HG02885 (cell line): ENCODE results near the gene CADM2.

Experiments used
- ATAC-seq: cut with Tn5 transposase; IDR thresholded peaks from one replicate; pipeline ENCODE4 v1.9.1; 2021; ENCODE audit warnings: mild to moderate bottlenecking; ENCODE audit not compliant: unreplicated experiment, poor library complexity

The CADM2 gene

GRCh38 chr3:84983490-84983889, 24.7 kb downstream of the CADM2 start:
- no peak for ATAC-seq

GRCh38 chr3:84984429-84984828, 25.6 kb downstream of the CADM2 start:
- ATAC-seq = no peak

DNA sequence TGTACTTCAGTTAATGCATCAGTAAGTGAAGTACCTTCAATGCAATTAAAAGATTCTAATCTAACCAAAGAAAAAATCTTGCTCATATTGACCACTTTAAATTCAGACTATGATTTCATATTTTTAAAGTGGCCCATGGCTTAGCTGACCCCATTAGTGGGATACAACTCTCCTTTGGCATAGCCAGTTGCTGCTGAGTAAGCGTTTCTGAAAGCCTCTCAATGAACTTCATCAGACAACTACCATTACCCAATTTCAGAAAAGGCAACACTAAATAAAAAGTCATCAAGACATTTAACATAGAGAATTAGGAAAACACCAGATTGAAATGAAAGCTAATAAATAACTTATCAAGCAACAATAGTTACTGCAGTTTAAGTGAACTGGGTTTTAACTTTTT, 27.0 kb downstream of the CADM2 start:
- ATAC-seq = no peak

DNA sequence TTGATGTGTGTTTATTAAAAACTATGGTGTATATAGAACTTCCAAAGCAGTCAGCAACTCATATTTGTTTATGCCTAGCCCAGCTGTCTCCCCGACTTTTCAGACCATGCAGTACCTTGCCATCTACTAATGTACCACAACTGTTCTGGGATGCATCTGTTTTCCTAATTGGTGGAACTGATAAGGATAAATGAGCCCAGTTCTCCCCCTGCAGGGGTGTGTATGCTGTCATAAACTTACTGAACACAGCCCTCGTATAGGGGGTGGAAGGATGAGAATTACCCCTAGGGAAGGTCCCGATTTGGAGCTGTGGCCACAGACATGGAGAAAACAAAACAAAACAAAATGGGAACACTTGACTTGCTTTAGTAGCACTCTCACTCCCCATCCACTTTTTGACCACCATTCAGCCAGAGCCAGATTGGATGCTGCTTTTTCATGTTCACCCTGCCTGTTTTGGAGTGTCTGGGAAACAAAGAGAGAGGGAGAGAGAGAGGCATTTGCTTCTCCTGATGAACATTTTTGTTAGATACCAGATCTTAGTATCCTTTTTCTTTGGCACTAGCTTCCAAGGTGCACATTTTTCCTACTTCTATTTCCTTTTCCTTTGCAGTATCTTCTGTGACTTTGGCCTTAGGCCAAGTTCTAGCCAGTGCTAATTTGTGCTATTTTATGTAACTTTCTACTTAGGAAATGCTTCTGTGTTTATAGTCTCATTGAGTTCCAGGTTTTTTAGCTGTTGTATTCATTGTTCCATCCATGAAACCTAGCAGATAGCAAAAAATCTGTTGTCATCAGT, 29.1 kb downstream of the CADM2 start:
- ATAC-seq = no peak

DNA sequence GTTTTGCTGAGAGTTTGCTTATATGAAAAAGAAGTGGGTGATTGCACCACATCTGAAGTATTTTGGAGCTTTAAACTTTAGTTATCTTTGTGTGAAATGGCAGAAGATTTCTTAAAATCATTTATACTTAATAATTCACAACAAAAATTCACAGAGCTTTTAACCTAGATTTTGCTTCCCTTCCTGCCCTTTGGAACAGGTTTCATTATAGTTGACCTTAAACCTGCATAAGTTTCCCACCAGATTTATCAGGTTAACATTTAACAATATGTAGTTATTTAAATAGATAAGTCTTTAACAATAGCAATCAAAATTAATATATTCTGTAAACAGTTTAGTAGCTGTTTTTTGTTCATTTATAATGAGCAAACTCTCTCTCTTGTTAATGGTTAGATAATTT, 30.3 kb downstream of the CADM2 start:
- ATAC-seq = no peak

DNA sequence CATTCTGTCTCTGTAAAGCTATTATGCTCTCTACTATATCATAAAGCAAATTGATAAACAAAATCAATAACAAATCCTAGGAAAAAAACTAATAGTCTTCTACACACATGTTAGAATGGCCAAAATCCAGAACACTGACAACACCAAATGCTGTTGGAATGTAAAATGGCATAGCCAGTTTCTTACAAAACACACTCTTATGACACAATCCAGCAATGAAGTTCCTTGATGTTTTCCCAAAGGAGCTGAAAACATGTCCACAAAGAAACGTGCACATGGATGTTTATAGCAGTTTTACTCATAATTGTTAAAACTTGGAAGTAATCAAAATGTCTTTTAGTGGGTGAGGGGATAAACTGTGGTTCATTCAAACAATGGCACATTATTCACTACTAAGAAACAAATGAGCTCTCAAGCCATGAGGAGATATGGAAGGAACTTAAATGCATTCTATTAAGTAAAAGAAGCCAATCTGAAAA, 32.7 kb downstream of the CADM2 start:
- no peak for ATAC-seq

DNA sequence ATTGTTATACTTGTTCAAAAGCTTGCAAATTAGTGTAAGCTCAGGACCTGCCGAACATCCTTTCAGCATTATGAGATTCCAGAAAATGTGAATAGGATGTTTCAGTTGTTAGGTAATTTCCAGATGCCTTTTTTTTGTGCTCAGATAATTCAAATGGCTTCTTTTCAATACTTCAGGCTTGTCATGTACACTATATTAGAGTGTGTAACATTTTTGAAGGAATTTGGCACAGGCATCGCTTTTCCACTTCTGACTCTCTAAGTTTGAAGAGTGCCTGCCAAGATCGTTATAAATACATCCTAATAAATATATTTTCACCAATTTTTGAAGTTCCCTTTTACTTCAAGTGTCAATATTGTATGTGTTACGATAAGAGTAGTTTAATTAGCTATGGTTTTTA, 35.2 kb downstream of the CADM2 start:
- ATAC-seq = no peak

GRCh38 chr3:84998545-84998944, 39.8 kb downstream of the CADM2 start:
- ATAC-seq = no peak

- ATAC-seq = no peak
Measured at GRCh38 chr3:85003479-85003878, 44.7 kb downstream of the CADM2 start.

DNA sequence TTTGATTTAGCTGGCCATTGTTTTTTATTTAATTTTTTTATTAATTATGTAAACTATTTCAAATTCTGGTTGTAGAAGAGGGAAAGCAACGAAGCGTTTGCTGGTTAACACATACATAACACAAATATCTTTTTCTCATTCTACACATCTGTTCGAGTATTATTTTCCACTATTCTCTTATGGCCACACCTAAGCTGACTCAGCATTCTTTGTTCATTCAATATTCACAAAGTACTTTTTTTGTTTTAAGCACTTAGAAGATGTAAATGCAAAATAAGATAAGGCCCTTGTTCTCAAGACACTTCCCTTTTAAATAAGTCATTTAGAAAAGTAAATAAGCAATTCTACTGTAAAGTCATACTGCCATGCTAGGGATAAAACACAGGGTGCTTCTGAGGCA, 45.4 kb downstream of the CADM2 start:
- ATAC-seq = no peak

GRCh38 chr3:85005946-85006345, 47.2 kb downstream of the CADM2 start:
- no peak for ATAC-seq

DNA sequence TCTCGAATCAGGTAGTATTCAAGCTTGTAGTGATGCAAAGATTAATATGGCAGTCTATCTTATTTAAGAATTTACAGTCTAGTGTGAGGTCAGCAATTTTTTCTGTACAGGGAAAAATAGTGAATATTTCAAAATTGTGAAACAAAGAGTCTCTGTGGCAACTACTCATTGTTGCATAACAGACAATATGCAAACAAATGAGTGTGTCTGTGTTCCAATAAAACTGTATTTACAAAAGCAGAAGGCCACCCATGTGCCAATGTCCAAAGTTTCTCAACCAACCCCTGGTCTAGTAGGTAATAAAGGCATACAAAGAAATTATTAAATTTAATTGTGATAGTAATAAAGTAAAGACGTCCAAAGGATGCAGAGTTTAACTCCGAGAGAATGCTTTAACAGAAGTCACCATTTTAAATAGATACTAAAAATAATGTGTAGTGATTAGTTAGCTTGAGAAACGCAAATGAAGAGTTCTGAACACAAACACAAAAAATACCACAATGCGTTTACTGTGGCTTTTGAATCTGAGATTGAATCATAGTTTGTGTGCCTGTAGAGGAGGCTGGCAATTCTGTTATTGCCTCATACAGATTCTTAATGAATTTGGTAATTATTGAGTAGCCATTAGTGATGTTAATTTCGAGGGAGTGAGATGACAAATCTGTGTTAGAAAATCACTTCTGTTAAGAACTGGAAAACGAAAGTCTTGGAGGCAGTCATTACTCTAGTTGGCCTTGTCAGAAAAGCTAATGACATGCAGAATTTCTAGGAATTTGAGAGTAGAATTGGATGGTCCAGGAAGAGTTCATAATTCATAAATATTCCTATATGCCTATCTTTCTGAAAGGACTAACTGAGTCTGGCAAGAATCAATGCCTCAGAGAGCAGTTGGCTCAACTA, 48.7 kb downstream of the CADM2 start:
- ATAC-seq = no peak

GRCh38 chr3:85020828-85021227, 62.0 kb downstream of the CADM2 start:
- no peak for ATAC-seq

DNA sequence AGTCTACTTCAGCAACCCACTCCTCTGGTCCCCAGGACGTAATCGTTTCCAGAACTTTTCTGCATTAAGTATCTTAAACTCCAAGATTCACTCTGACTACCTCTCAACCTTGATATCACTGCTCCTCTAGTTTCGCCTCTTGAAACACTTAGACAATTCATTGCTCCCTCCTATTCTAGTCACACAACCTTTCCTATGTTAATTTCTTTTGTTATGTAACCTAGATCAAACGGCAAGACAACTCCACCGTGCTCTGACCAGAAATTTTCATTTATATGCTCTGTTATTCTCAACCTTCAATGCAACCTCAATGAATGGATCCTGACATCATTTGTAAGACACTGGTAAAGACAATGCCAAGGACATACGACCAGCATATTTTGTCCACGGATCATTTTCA, 71.3 kb downstream of the CADM2 start:
- ATAC-seq = no peak

DNA sequence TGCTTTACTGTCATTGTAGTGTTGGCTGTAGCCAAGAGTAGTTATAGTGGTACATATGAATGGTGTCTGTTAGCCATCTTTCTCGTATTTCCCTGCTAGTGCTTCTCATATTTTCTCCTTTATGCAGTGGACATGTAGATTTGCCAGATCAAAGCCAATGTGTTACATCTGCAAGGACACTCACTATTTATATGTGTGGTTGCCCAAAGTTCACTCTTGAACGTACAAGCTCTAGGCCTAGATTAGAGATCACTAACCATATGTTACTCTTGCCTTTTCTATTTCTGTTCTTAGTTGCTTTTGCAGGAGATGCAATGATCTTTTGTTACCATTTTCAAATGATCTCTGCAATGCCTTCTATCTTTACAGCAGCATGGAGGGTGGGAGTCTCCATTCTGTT, 78.4 kb downstream of the CADM2 start:
- ATAC-seq = no peak

GRCh38 chr3:85041001-85041400, 82.2 kb downstream of the CADM2 start:
- no peak for ATAC-seq

GRCh38 chr3:85041562-85042055, 82.8 kb downstream of the CADM2 start:
- ATAC-seq = no peak

DNA sequence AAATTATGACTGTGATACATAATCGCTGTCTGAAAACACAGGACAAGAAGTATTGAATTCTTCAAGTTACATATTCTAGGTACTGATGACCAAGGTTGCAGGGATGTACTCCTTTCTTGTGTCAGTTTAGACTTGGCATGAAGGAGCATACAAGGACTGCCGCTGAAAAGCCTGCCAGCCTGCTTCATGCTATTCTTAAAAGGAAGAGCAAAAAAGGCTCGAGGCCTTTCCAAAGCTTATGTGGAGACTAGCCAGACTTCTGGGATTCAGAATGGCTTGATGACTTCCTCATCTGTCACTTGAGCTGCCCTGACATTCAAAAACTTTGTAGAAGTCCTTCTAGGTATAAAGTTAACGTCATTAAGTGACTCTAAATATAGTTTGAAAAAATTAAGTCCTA, 92.0 kb downstream of the CADM2 start:
- ATAC-seq = no peak

GRCh38 chr3:85051786-85052185, 93.0 kb downstream of the CADM2 start:
- no peak for ATAC-seq

GRCh38 chr3:85053626-85054025, 94.8 kb downstream of the CADM2 start:
- ATAC-seq = no peak

- ATAC-seq = no peak
Measured at GRCh38 chr3:85054579-85054978, 95.8 kb downstream of the CADM2 start.
